Hematopoietic multipotent progenitor cell (in vitro differentiated cells): ENCODE data around the gene ARHGEF19. TPM values are rescaled to one million over a fixed set of nuclear protein-coding genes. Genes with fewer than 3 reads are reported as not detected.

Source experiments
- DNase-seq, 3 donors: peaks; one replicate each; pipeline ENCODE4 v3.0.0-alpha.2; 2011 to 2015; ENCODE audit warnings: low read depth in 2 of 3, low spot score in 2 of 3
- total RNA-seq: library from RNA; depleted of rRNA; stranded (reverse); fragments of >200 nt; gene quantifications from one replicate; pipeline ENCODE4 v1.2.3, GENCODE V29; 2012

ARHGEF19 gene
- total RNA-seq, 1 donor, result 9.2 TPM

DNA sequence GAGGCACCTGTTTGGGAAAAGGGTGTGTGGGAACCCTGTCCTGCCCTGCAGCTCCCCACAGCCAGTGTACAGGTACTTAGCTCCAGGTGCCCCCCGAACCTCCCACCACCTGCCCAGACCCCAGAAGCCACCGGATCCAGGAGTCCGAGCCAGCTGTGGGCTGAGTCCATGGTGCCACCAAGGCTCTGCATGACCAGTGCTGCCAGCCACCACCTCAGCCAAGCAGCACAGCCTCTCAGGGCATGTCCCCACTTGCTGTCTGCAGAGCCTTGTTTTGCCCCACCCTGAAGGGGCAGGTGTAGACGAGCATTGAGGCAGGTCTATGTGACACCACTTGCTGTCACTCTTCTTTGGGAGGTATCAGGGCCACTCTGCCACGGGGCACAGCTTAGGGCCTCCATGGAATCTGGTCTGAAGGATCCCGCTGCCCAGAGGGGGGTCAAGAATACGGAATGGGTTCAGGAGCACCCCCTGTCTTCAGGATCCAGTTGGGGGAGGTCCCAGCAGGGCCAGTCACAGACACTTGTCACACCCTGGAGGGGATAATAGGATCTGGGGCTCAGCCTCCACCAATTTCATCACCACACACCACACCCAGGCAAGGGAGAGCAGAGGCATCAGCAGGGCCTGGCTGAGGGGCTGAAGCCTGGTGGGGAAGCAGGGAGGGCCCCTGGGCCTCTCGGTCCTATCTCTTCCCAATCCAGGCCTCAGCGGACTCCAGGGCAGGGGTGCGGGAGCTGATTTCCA, 27.7 kb downstream of the ARHGEF19 start:
- no peak for DNase-seq

DNA sequence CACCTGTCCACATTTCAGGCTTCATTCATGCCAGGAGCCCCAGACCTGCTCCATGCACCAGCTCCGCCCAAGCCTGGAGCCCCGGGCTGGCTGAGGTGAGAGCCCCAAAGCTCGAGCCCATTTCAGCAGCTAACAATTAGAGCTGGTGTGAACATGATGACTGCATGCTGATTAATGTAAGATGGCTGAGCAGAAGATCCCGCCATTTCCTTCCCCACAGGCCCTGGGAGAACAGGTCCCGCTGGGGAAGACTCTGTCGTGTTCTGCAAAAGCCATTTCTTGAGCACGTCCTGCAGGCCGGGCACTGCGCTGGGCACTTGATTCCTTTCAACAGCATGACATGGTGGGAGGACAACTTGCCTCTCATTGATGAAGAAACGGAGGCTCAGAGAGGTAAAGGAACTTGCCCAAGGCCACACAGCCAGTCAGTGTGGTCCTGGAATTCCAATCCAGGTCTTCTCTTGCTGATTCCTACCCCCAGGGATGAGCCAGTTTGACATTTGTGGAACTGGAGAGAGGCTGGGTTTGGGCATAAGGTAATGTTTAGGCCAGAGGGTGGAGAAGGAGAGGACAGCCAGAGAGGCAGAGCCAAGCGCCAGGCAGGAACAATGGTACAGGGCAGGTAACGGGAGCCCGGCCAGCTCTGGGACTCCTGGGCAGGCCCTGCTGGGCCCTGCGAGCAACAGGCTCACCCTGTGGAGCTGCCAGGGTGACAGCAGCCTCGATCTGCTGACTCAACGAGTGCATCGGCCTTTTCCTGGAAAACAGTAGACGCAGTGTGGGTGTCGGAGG, 28.5 kb downstream of the ARHGEF19 start:
- DNase-seq, result no peak

DNA sequence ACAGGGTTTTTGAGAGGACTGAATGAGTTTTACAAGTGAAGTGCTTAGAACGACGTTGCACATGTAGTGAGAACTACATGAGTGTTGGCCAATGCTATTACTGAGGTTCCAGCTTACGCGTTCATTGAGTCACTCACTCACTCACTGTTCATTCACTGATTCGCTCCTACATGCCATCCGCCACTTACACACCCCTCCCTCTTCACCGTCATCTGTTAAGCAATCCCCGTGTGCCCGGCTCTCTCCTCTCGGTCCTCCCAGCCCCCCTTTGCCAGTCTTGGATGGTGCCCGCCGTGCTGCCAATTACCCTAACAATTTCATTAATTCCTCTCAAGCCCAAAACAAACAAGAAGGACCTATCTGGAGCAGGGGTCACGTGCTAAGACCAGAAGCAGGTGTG, 29.3 kb downstream of the ARHGEF19 start:
- DNase-seq, result no peak

DNA sequence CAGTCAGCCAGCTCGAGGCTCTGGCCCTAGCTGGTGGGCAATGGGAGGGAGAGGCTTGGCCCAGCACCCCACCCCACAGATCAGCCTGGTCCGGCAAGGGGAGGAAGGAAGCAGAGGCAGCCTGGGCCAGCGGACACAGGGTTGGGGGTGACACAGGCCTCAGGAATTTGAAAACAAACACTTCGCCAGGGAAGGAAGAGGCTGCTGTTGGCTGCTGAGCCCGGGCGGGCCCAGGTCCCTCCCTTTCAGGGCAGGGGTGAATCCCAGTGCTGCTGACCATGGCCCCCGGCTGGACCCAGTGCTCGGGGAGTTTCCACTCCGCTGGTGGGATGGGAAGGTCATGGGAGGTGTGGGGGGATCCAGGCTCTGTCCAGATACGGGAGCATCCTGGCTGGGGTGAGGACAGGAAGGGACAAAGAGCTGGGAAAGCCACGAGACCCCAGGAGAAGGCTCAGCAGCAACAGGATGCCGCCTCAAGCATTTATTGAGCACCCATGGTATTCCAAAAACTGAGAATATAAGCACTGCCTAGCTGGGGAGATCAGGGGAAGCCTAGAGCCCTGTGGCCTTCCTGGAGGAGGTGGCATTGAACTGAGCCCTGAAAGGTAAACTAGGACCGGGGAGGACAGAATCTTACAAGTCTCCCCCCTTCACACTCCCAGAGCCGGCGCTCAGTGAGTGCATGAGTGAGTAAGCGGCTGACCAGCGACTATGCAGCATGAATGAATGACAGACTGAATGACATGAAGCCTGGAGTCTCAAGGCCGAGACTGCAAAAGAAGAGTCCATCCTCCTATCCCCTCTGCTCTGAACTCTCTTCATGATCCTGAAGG, 30.3 kb downstream of the ARHGEF19 start:
- no peak for DNase-seq

DNA sequence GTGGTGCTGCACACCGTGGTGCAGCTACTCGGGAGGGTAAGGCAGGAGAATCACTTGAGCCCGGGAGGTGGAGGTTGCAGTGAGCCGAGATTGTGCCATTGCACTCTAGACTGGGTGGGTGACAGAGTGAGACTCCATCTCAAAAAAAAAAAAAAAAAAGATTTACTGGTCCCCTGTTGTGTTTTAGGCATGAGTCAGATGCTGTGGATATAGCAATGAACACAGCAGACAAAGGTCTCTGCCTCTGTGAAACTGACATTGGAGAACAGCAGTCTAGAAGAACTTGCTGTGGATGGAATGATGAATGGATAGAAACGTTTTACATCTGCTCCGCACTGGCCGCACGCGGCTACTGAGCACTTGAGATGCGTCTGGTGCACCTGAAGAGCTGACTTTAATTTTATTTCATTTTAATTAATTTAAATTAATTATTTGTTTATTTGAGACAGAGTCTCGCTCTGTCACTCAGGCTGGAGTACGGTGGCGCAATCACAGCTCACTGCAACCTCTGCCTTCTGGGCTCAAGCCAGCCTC, 32.1 kb downstream of the ARHGEF19 start:
- DNase-seq, result no peak

DNA sequence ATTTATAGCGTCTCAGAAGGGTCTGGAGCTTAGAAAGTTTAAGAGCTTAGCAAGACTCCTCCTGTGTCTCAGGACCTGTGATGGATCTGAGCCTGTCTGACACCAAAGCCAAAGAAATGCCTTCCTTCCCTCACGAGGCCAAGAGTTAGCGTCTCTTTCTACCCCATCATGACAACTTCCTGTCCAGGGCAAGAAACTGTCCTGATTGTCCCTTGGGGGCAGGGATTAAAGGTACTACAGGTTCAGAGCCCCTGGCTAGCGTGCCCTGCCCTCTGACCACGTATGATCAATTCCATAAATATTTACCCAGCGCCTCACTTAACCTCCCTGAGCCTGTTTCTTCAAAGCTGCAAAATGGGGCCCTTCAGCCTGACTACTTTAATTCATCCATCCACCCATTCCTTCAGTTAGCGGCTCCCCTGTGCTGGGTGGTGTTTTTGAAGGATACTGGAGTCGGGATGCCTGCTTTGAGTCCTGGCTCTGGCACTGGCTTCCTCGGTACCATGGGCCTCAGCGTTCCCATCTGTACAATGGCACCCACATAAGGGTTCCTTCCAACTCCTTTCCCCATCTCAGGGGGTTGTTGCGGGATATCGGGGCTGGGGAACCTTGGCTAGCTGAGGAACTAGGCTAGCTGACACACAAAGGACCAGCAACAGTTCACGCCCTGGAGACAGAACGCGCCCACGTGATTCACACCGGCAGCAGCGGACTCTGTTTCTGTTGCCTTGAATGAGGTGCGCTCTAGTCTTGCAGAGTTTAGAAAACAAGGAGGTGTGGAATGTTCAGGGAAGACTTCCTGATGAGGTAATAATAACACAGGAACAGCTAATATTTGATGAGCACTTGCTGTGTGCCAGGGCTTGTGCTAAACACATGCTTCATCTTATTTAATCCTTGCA, 33.6 kb downstream of the ARHGEF19 start:
- no peak for DNase-seq

DNA sequence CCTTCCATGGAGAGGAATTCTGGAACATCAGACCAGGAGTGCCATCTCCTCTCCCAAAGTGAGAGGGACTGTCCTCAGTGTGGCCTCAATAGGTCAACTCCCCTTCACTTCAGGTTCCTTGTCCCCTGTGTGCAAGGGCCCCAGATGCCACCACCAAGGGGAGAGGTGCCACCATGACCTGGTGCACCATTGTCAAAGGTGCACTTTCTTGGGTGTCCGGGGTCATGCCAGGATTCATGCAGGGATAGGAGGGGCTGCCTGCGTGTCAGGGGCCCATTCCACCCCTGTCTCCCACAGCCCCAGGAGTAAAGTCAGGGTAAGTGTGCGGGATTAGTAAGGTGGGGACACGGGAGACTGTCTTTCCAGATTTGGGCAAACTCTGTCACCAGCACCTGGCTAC, 35.1 kb downstream of the ARHGEF19 start:
- no peak for DNase-seq

DNA sequence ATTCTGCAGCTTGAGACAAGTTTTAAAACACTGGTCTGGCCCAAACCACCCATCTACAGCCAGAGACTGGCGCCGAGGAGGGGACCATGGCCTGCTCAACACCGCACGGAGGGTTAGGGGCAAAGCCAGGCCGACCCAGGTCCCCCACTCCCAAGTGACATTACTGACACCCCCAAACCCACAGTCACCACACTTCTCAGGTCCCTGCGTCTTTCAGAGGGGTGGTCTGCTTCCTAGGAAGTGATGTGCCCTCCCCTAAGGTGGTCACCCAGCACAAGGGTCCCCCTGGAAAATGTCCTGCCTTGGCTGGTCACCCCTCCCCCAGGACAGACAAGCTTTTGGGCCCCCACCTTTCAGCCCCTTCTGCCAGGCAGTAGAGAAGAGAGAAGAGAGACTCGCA, 35.8 kb downstream of the ARHGEF19 start:
- DNase-seq, result no peak

DNA sequence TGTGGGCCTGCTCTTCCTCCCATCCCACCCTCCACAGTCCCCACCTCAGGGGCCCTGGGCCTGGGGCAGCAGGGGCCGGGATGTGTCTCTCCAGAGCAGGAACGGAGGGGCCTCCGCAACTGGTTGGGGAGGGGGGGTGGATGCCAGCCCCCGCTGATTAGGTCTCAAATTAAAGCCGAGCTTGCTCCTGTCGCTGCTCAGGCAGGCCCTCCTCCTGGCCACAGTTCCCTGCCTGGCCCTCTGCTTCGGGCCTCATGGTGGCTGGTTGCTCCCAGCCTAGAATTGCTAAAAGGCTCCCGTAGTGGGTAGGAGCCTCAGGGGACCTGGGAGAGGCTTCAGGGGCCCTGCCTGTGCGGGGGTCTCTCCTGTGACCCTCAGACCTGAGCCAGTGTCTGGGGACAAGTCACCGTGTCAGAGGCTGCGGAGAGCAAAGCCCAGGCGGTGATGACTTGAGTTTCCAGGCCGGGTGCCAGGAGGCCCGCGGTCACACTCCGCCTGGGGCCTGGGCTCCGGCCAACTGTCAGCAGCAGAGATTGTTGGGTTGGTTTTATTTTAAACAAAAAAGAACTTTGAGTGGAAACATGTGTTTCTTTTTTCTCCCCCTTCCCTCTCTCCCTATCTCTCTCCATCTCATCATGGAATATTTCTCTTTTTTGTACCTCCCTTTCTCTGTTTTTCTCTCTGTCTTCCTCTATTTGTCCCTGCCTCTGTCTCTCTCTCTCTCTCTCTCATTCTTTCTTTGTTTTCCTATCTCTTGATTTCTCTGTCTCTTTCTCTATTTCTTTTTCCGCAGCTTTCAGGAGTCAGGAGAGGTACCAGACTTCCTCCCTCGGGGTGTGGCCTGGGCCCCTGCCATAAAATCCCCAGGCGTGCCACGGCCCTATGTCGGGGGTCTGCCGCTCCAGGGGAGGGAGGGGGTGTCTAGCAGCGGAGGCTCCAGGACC, 36.6 kb downstream of the ARHGEF19 start:
- peak in 2 of 3 donors; percentile 75 to 84 for DNase-seq

DNA sequence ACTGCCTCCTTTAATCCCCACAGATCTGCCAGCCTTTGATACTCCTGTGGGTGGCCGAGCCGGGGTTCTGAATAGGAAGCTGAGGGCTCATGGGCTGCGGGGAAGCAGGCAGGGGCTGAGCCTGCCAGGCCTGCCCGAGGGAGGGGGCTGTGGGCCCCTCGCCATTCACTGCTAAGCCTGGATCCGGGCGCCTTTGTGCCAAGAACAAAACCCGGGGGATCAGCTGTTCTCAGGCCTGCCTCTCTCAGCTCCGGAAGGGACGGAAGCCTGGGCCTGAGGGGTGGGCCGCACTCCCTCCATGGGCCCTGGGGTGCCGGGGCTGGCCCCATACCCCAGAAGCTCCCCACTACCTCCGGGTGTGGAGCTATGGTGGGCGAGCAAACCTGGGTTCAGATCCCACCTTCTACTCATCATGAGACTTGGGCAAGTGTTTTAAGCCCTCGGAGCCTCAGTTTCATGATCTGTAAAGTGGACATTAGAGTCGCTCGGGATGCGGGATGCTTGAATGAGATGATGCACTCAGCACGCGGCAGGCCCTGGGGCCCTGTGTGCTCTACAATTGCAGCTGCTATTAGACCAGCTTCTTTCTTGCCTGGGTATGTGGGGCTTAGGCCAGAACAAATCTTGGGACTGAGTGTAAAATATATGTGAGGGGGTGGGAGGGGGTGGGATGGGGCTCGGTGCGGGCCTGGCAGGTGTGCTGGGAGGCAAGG, 37.4 kb downstream of the ARHGEF19 start:
- no peak for DNase-seq

DNA sequence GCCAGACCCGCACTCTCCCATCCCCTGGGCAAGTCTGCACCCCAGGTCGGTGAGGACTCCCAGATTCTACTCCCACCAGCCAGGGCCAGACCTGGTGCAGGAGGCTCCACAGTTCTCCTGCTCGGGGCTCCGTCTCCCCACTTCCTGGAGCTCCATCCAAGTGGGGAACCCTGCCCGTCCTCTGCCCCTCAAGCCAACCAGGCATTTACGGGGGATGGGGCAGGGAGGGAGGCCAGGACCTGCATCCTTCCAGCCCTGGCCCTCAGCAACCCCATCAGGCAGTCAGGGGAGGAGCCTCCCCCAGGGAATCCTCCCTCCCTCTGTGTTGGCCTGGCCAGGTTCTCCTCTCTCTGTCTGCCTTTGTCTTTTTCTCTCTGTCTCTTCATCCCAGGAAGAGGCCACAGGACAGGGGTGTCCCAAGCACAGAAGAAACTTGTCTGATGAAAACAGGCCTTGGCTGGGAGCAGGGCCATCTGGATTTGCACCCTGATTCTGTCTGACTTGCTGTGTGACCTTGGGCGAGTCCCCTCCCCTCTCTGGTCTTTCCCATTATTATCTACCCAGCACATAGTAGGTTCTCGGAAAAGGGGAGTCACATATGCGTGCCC, 38.1 kb downstream of the ARHGEF19 start:
- no peak for DNase-seq

DNA sequence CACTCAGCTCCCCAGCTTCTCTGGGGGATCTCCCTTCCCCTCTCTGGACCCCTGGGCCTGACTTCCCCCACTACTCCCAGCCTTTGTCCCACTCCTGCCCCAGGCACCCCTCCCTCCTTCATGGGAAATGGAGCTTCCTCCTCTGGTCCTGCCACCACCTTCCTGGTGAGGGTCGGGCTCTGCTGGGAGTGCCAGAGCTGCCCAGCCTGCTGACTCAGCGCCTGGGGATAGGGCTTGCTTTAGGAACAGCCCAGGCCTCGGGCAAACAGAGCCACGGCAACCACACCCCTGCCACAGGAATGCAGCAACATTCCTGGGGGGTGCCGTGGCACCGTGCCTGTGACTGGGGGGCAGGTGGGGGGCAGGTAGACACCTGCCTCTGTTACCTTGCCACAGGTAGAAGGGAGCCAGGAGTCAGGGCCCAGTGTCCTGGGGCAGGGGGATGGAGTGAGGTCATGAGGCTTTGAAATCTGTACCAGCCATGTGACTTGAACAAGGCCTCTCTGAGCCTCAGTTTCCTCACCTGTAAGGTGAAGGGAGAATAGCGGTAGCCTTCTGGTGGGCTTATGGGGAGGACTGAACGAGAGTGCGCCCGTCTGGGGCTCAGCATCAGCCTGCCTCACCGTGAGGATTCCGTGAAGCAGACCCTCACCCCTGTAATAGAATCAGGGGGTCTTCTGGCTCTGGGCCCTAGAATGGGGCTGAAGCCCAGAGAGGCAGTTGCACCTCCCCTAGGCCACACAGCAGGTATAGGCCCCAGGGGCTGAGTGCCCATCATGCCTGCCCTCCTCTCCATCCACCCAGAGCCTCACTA, 38.8 kb downstream of the ARHGEF19 start:
- no peak for DNase-seq

DNA sequence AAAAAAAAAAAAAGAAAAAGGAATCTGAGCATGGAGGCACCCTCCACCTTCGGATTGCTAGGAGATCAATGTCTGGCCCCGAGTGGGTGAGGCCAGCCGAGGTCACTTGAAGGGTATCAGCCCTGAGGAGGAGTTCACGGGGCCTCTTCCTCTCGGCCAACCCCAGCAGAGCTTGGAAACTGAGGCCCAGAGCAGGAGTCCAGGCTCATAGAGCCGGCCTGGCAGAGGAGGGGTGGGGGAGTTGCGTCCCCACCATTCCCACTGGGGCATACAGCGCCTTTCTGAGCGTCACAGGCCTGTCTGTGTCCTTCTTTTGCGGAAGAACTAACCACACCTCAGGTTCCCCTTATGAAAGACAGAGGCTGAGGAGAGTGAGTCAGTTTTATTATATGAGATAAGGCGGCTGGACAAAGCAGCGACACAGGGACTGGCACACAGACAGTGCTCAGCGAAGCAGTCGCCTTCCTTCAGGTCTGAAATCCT, 39.4 kb downstream of the ARHGEF19 start:
- DNase-seq, result peak in 2 of 3 donors; percentile 77 to 82

DNA sequence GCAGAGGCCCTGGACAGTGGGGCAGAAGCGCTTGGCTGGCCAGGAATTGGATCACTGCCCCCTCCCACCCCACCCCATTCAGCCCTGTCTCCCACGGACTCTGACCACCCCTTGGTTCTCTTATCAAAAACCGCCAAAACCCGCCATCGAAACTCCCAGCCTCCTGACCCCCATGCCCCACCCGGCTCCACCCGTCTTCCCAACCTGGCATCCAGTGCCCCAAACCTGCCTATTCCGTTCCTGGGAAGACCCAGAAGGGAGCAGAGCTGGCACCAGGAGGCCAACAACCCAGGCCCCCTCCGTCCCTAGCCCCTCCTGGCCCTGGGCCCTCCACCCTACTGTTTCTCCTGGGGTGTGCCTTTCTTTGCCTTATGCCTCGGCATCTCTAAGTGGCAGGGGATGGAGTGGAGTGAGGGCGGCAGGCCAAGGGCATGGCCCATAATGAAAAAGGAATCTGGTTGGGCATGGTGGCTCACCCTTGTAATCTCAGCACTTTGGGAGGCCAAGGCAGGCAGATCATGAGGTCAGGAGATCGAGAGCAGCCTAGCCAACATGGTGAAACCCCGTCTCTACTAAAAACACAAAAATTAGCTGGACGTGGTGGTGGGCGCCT, 40.1 kb downstream of the ARHGEF19 start:
- no peak for DNase-seq

DNA sequence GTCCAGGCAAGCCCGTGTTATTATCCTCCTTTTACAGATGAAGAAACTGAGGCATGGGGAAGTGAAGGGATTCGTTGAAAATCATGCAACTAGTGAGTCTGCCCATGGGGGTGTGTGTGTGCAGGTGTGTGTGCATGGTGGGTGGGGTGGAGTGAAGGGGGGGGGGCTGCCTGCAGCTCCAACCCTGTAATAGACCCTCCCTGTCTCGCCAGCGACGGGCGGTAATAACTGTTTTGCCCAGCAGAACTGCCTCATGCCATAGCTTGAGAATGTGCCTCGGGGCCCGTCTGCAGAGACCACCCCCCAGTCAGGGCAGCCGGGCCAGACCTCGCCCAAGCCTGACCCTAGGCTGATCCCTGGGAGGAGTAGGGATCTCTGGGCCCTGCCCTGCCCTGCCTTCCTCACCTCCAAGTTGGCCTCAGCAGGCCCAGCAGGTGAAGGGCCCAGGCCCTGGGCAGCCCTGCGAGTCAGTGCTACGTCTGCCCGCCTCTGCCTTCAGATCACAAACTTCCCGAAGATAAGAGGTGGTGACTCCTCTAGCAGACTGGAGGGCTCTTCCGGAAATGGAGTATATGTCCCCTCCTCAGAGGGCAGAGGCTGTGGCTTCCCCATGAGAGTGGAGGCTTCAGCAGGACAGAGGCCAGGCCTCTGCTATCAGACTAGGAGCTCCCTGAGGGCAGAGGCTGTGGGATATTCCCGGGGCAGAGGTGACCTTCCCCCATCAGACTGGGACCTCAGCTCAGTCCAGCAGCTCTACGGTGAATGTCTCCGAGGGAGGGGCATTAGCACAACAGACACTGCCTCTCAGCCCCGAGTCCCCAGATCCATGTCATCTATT, 40.9 kb downstream of the ARHGEF19 start:
- no peak for DNase-seq

DNA sequence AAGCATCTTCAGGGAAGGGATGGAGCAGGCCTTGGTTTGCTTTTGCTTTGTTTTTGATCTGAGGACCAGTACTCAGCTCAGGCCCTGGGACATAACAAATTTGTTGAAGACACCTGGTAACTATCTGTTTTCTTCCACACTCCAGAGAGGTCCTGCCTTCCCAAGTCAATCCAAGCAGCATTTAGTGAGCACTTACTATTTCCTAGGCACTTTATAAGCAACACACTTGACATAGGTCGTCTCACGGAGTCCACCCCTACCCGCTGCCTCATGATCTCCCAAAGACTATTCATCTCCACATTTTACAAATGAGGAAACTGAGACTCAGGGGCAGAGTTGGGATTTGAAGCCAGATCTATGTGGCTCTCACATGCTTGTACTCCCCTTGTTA, 42.2 kb downstream of the ARHGEF19 start:
- DNase-seq, result no peak
